Liver (tissue), 3 donors: ENCODE data around the gene KCNS3.

Experiments used
- ATF3 ChIP-seq: IDR thresholded peaks from 2 replicates; pipeline ENCODE4 v1.6.1; 2016; ENCODE audit warnings: antibody characterized with exemption
- CTCF ChIP-seq: fragments of 150-350 bp; IDR thresholded peaks from 2 replicates; pipeline ENCODE4 v1.5.1; 2017; ENCODE audit warnings: improper control_type of control experiment, low read depth, low read length; ENCODE audit not compliant: missing input control
- MAX ChIP-seq: IDR thresholded peaks from 2 replicates; pipeline ENCODE4 v1.6.1; 2016; ENCODE audit warnings: antibody characterized with exemption
- SP1 ChIP-seq: IDR thresholded peaks from 2 replicates; pipeline ENCODE4 v1.6.1; 2018; ENCODE audit warnings: antibody characterized with exemption, mild to moderate bottlenecking
- TAF1 ChIP-seq: conservative IDR thresholded peaks from 2 replicates; pipeline ENCODE4 v1.6.1; 2016; ENCODE audit warnings: antibody characterized with exemption, mild to moderate bottlenecking
- YY1 ChIP-seq: IDR thresholded peaks from 2 replicates; pipeline ENCODE4 v1.6.1; 2016; ENCODE audit warnings: antibody characterized with exemption, mild to moderate bottlenecking
- ZBTB33 ChIP-seq: IDR thresholded peaks from 2 replicates; pipeline ENCODE4 v1.6.1; 2016; ENCODE audit warnings: antibody characterized with exemption
- donor health status: healthy.
- donor health status: healthy.

- TF ChIP-seq SP1 = no peak
- no peak for TF ChIP-seq YY1
- TF ChIP-seq CTCF = no peak
- no peak for TF ChIP-seq ATF3
- TF ChIP-seq MAX = no peak
- no peak for TF ChIP-seq ZBTB33
- no peak for TF ChIP-seq TAF1
Observed at GRCh38 chr2:17864676-17865075, 13.8 kb upstream of the KCNS3 start.
